ENCODE results near the gene KRT40.
"Not testable (repeated sequence)": the region's sequence is repeated elsewhere in the genome, so short reads cannot be mapped to it uniquely, and the experiment has no call there.

KRT40 gene

GRCh38 chr17:40984226-40984625, at the start of gene KRT40:
Gene KRT40 (minus strand): TSS chr17:40984326. CDS start chr17:40984273, 53 bp downstream.
- DNase-seq (ENCODE audit: low spot score) = no peak

- DNase-seq (ENCODE audit: low spot score) = no peak
Measured at GRCh38 chr17:41029633-41030245, 45.6 kb upstream of the KRT40 start, which contains the start of gene KRTAP1-4. Gene KRTAP1-4 (minus strand): TSS chr17:41030195. CDS start chr17:41030078, 117 bp downstream.

- peak; percentile 61 for DNase-seq (ENCODE audit: low spot score)
Measured at GRCh38 chr17:41026715-41027471, 42.8 kb upstream of the KRT40 start, which contains the start of gene KRTAP1-5. Gene KRTAP1-5 (minus strand): TSS chr17:41027208. CDS start chr17:41027155, 53 bp downstream.

GRCh38 chr17:41024697-41025096, 40.6 kb upstream of the KRT40 start:
- no peak for DNase-seq (ENCODE audit: low spot score)

GRCh38 chr17:41020336-41020735, 36.2 kb upstream of the KRT40 start:
- DNase-seq (ENCODE audit: low spot score) = no peak

- DNase-seq (ENCODE audit: low spot score) = no peak
Measured at GRCh38 chr17:41019415-41019814, 35.3 kb upstream of the KRT40 start.

- no peak for DNase-seq (ENCODE audit: low spot score)
Measured at GRCh38 chr17:41018541-41018940, 34.4 kb upstream of the KRT40 start.

GRCh38 chr17:41016578-41017215, 32.6 kb upstream of the KRT40 start:
- no peak for DNase-seq (ENCODE audit: low spot score)

GRCh38 chr17:41015454-41015853, 31.3 kb upstream of the KRT40 start:
- DNase-seq (ENCODE audit: low spot score) = no peak

- DNase-seq (ENCODE audit: low spot score) = peak; percentile 36
Measured at GRCh38 chr17:41013606-41014005, 29.5 kb upstream of the KRT40 start.

- DNase-seq (ENCODE audit: low spot score) = no peak
Measured at GRCh38 chr17:41013181-41013580, 29.1 kb upstream of the KRT40 start.

GRCh38 chr17:41012326-41013120, 28.4 kb upstream of the KRT40 start:
- no peak for DNase-seq (ENCODE audit: low spot score)

GRCh38 chr17:41010441-41010840, 26.3 kb upstream of the KRT40 start:
- DNase-seq (ENCODE audit: low spot score) = no peak

GRCh38 chr17:41009936-41010335, 25.8 kb upstream of the KRT40 start:
- DNase-seq (ENCODE audit: low spot score) = no peak

- no peak for DNase-seq (ENCODE audit: low spot score)
Measured at GRCh38 chr17:41009301-41009760, 25.2 kb upstream of the KRT40 start.

- no peak for DNase-seq (ENCODE audit: low spot score)
Measured at GRCh38 chr17:41008811-41009210, 24.7 kb upstream of the KRT40 start, which contains the start of gene KRTAP3-1. Gene KRTAP3-1 (minus strand): TSS chr17:41009128. CDS start chr17:41009074, 54 bp downstream.

GRCh38 chr17:41004397-41004796, 20.3 kb upstream of the KRT40 start:
- DNase-seq (ENCODE audit: low spot score) = no peak

- no peak for DNase-seq (ENCODE audit: low spot score)
Measured at GRCh38 chr17:41003926-41004325, 19.8 kb upstream of the KRT40 start.

- DNase-seq (ENCODE audit: low spot score) = no peak
Measured at GRCh38 chr17:41002814-41003213, 18.7 kb upstream of the KRT40 start.

GRCh38 chr17:41001795-41002194, 17.7 kb upstream of the KRT40 start:
- no peak for DNase-seq (ENCODE audit: low spot score)

- not testable (repeated sequence) for DNase-seq (ENCODE audit: low spot score)
Measured at GRCh38 chr17:40999563-40999962, 15.4 kb upstream of the KRT40 start, which contains the start of gene KRTAP3-2. Gene KRTAP3-2 (minus strand): TSS chr17:40999906. CDS start chr17:40999853, 53 bp downstream.

- no peak for DNase-seq (ENCODE audit: low spot score)
Measured at GRCh38 chr17:40997361-40997760, 13.2 kb upstream of the KRT40 start.

Data from AG08396 (cell line).